ENCODE results near the gene CFL1. TPM values are rescaled to one million over a fixed set of nuclear protein-coding genes. Genes with fewer than 3 reads are reported as not detected.

The CFL1 gene
- total RNA-seq, 1 experiment from 2014 or later = 611 TPM

DNA sequence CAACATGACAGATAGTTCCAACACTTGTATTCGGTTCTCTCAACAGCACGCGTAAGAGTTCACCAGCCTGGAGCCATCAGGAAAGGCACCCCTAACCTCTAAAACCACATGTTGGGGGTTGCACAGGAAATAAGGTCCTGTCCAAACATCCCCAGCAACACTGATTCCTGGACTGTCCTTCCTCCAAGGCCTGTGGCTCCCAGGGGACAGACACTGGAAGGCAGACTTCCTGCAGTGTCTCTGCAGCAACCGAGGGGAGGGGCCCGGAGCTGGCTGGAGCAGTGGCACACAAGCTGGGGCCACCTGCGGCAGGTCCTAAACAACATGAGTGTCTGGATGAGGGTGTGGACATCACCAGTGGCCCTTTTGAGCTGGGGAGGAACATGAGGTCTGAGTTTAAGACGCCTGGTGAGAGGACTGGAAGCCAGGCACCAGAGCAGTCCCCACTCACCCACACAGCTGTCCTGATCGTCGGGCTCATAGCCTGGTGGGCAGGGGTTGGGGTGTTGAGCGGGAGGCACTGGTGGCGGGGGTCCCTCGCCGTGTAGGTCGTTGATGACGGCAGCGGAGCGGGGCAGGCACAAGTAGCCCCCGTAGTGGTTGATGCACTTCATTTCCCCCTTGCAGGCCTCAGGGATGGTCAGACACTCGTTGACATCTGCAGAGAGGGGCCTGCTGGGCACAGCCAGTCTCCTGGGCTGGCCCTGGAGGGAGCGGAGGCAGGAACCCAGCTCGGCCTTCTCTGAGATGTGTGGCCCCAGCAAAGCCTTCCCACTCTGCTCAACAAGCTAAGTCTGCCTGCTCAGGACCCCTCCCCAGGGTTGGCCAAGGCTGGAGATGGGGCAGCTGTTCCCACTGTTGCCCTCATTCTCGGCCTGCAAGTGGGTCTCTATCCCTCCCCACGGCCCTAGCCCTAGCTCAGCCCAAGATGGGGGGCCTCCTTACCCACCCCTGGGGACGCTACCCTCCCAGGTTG lies 13.0 kb upstream of the CFL1 start:
- POLR2A ChIA-PET = interaction anchor here (0.7 to 4.6 kb wide), 7 partner anchors 11 to 268 kb away, joined by 3 to 57 read pairs (median 4); partner anchors contain the start of genes CCDC85B, CFL1, FIBP and MUS81
- BruUV-seq (replicated peaks) = no TSS peak
- peaks cover 7% of the 10 kb centered on the region for H3K4me1 Mint-ChIP-seq (ENCODE audit: insufficient read depth, unreplicated experiment)
- no peak for DNase-seq (ENCODE audit: unreplicated experiment)
- CTCF ChIA-PET = interaction anchor here (1.3 to 4.5 kb wide), 4 partner anchors 11 to 174 kb away, joined by 4 to 41 read pairs (median 11); partner anchors contain the start of gene MUS81
- H3K9me3 Mint-ChIP-seq (ENCODE audit: unreplicated experiment) = no peaks in the 10 kb centered on the region
- TF ChIP-seq, protein P1, sequence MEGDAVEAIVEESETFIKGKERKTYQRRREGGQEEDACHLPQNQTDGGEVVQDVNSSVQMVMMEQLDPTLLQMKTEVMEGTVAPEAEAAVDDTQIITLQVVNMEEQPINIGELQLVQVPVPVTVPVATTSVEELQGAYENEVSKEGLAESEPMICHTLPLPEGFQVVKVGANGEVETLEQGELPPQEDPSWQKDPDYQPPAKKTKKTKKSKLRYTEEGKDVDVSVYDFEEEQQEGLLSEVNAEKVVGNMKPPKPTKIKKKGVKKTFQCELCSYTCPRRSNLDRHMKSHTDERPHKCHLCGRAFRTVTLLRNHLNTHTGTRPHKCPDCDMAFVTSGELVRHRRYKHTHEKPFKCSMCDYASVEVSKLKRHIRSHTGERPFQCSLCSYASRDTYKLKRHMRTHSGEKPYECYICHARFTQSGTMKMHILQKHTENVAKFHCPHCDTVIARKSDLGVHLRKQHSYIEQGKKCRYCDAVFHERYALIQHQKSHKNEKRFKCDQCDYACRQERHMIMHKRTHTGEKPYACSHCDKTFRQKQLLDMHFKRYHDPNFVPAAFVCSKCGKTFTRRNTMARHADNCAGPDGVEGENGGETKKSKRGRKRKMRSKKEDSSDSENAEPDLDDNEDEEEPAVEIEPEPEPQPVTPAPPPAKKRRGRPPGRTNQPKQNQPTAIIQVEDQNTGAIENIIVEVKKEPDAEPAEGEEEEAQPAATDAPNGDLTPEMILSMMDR (IDR thresholded peaks at IDR 0.05; ENCODE audit: unreplicated experiment) = no peak
- H3K27ac Mint-ChIP-seq (ENCODE audit: low read depth, unreplicated experiment) = no peak overlapping the region
- peaks cover 8% of the 10 kb centered on the region for H3K36me3 Mint-ChIP-seq (ENCODE audit: insufficient read depth, unreplicated experiment)
- no peak overlapping the region for H3K4me3 Mint-ChIP-seq (ENCODE audit: unreplicated experiment)
- no peaks in the 10 kb centered on the region for H3K27me3 Mint-ChIP-seq (ENCODE audit: insufficient read depth, unreplicated experiment)
- intact Hi-C loops (cut with micrococcal nuclease) = no loop called here

DNA sequence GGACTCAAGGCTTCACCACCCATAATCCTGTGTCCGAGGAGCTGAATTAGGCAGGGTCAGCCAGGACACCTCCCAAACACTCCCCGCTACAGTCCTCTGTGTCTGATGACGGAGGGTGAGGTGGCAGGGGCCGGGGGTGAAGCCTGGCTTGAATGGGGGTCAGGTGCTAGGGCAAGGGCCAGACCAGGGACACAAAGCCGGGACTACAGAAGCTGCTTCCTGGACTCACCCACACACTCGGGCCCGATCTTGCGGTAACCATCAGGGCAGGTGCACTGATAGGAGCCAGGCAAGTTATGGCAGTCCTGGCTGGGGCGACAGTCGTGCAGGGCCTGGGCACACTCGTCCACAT lies 12.3 kb upstream of the CFL1 start:
- Mint-ChIP-seq H3K36me3 (ENCODE audit: insufficient read depth, unreplicated experiment) (peaks cover 15% of the 10 kb centered on the region), H3K27me3 (ENCODE audit: insufficient read depth, unreplicated experiment) (no peaks in the 10 kb centered on the region), H3K4me1 (ENCODE audit: insufficient read depth, unreplicated experiment) (peaks cover 7% of the 10 kb centered on the region), H3K27ac (ENCODE audit: low read depth, unreplicated experiment) (no peak overlapping the region), H3K4me3 (ENCODE audit: unreplicated experiment) (no peak overlapping the region), H3K9me3 (ENCODE audit: unreplicated experiment) (no peaks in the 10 kb centered on the region)
- ChIA-PET CTCF (interaction anchor here (0.8 to 4.5 kb wide), 3 partner anchors 10 to 175 kb away, joined by 3 to 41 read pairs (median 7); partner anchors contain the start of gene MUS81), POLR2A (interaction anchor here (1.2 to 4.6 kb wide), 4 partner anchors 11 to 286 kb away, joined by 3 to 57 read pairs (median 15); partner anchors contain the start of genes CCDC85B, CFL1, FIBP and MUS81)
- intact Hi-C loops (cut with micrococcal nuclease) = no loop called here
- DNase-seq (ENCODE audit: unreplicated experiment) = no peak
- TF ChIP-seq, protein P1 (IDR thresholded peaks at IDR 0.05; ENCODE audit: unreplicated experiment) = no peak
- no TSS peak for BruUV-seq (replicated peaks)

DNA sequence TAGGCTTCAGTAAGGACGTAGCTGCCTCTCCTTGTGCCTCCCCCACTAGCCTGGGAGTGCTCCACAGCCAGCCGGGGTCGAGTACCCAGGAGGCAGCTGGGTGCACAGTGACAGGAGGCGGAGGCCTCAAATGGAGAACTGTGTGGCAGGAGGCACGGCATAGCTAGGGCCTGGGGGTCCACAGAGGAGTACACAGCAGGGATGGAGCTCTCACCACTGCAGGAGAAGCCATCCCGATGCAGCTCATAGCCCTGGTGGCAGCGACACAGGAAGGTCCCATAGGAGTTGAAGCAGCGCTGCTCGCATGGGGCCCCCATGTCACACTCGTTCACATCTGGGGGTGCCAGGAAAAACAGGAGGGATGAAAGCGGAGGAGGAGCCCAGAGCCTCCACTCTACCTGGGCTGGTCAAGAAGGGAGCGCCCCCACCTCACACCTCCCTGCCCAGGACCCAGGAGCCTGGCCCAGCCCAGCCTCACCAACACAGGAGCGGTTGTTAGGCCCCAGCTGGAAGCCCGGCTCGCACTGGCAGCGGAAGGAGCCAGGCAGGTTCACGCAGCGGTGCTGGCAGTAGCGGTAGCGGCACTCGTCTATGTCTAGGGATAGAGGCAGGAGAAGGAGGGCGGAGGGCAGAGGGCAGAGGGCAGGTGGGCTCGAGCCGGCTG lies 11.8 kb upstream of the CFL1 start:
- ChIA-PET POLR2A (interaction anchor here (1.2 to 4.6 kb wide), 5 partner anchors 10 to 286 kb away, joined by 3 to 57 read pairs (median 4); partner anchors contain the start of genes CCDC85B, CFL1, FIBP and MUS81), CTCF (interaction anchor here (0.8 to 4.5 kb wide), 4 partner anchors 10 to 153 kb away, joined by 3 to 41 read pairs (median 4); partner anchors contain the start of gene MUS81)
- H3K36me3 Mint-ChIP-seq (ENCODE audit: insufficient read depth, unreplicated experiment) = peaks cover 20% of the 10 kb centered on the region
- H3K4me1 Mint-ChIP-seq (ENCODE audit: insufficient read depth, unreplicated experiment) = peaks cover 7% of the 10 kb centered on the region
- DNase-seq (ENCODE audit: unreplicated experiment) = no peak
- no peaks in the 10 kb centered on the region for H3K27me3 Mint-ChIP-seq (ENCODE audit: insufficient read depth, unreplicated experiment)
- H3K4me3 Mint-ChIP-seq (ENCODE audit: unreplicated experiment) = no peak overlapping the region
- no peak overlapping the region for H3K27ac Mint-ChIP-seq (ENCODE audit: low read depth, unreplicated experiment)
- intact Hi-C loops (cut with micrococcal nuclease) = no loop called here
- no TSS peak for BruUV-seq (replicated peaks)
- TF ChIP-seq, protein P1 (IDR thresholded peaks at IDR 0.05; ENCODE audit: unreplicated experiment) = no peak
- H3K9me3 Mint-ChIP-seq (ENCODE audit: unreplicated experiment) = no peaks in the 10 kb centered on the region
